Tibial nerve (tissue), 4 donors: ENCODE data around the gene CD63. TPM values are rescaled to one million over a fixed set of nuclear protein-coding genes. Genes with fewer than 3 reads are reported as not detected.

ENCODE experiments used
- DNase-seq, 2 donors: peaks; one replicate each; pipeline ENCODE4 v3.0.0-alpha.2; 2019; ENCODE audit warnings: low spot score in 2 of 2
- H3K27ac ChIP-seq, 4 donors: fragments of 200-600 bp; sonication (generic) in 3 of 4; one replicate each; pipeline ENCODE4 v1.5.1; 2017 to 2019; ENCODE audit warnings: mild to moderate bottlenecking in 1 of 4
- H3K27me3 ChIP-seq, 2 donors: fragments of 200-600 bp; sonication (generic) in 1 of 2; one replicate each; pipeline versions ENCODE4 v1.5.1 to v1.6.0; 2017 to 2019
- H3K36me3 ChIP-seq, 3 donors: fragments of 200-600 bp; sonication (generic); one replicate each; pipeline ENCODE4 v1.5.1; 2018 to 2019
- H3K4me1 ChIP-seq, 4 donors: fragments of 200-600 bp; sonication (generic) in 3 of 4; one replicate each; pipeline ENCODE4 v1.5.1; 2017 to 2019
- H3K4me3 ChIP-seq, 4 donors: fragments of 200-600 bp; sonication (generic) in 3 of 4; one replicate each; pipeline ENCODE4 v1.5.1; 2017 to 2019; ENCODE audit warnings: mild to moderate bottlenecking in 1 of 4, moderate library complexity in 1 of 4
- H3K9me3 ChIP-seq, 4 donors: fragments of 200-600 bp; sonication (generic) in 3 of 4; one replicate each; pipeline ENCODE4 v1.5.1; 2017 to 2019
- CTCF ChIP-seq, 5 experiments: fragments of 200-600 bp in 3 of 5; fragments of 450-650 bp in 2 of 5; sonication (generic) in 3 of 5; IDR thresholded peaks; one replicate each; pipeline ENCODE4 v1.5.1; 2016 to 2019; ENCODE audit warnings: antibody characterized with exemption in 5 of 5, mild to moderate bottlenecking in 3 of 5, moderate library complexity in 2 of 5
- EP300 ChIP-seq, 2 donors: sonication (generic); formaldehyde crosslinking; IDR thresholded peaks; one replicate each; pipeline ENCODE4 v1.6.1; 2017; ENCODE audit warnings: antibody characterized with exemption in 2 of 2, mild to moderate bottlenecking in 1 of 2
- POLR2A ChIP-seq, 2 donors: fragments of 450-650 bp; IDR thresholded peaks; one replicate each; pipeline ENCODE4 v1.6.1; 2017; ENCODE audit warnings: antibody characterized with exemption in 2 of 2, mild to moderate bottlenecking in 2 of 2, moderate library complexity in 2 of 2
- WGBS, 2 donors: methylation state at CpG; one replicate each; pipeline ENCODE4 v1.1.5; 2018; 5-methylcytosine and 5-hydroxymethylcytosine counted together
- total RNA-seq, 4 donors: library from RNA; depleted of rRNA; stranded (reverse); fragments of >200 nt; gene quantifications; one replicate each; pipeline ENCODE4 v1.1.0, GENCODE V29; 2016

The CD63 gene
- 100 to 1,000 TPM; 478 to 624 (median 544) TPM for total RNA-seq

- peak; percentile 90 to 93 for DNase-seq
- peaks cover 0 to 58% (median 39%) of the 10 kb centered on the region in 4 donors for H3K4me1 ChIP-seq
- H3K9me3 ChIP-seq, result no peaks in the 10 kb centered on the region
- whole genome bisulfite sequencing, 2 donors, result 0% methylated on average over 20 to 31 of the region's 61 CpGs
- H3K27ac ChIP-seq, result peak within 1 kb of the TSS; percentile 94 to 100 (median 98)
- peak in 2 of 5 experiments; percentile 20 to 22 for TF ChIP-seq CTCF (IDR thresholded peaks at IDR 0.05)
- TF ChIP-seq POLR2A (IDR thresholded peaks at IDR 0.05), result peak; percentile 89 to 90
- peak; percentile 65 to 91 for TF ChIP-seq EP300 (IDR thresholded peaks at IDR 0.05)
- peaks cover 0 to 30% (median 6%) of the 10 kb centered on the region in 3 donors for H3K36me3 ChIP-seq
- H3K4me3 ChIP-seq, result peak within 1 kb of the TSS; percentile 68 to 90 (median 78)
- no peaks in the 10 kb centered on the region for H3K27me3 ChIP-seq
These were observed at the start of gene CD63 for GRCh38 chr12:55728939-55729818. Gene CD63, minus strand, starts transcription at chr12:55729009. Its CDS starts 668 bp downstream, at chr12:55728341.

- Histone ChIP-seq H3K9me3 (no peaks in the 10 kb centered on the region), H3K27me3 (no peaks in the 10 kb centered on the region), H3K36me3 (peaks cover 0 to 71% (median 0%) of the 10 kb centered on the region in 3 donors), H3K27ac (no peak overlapping the region), H3K4me3 (no peak overlapping the region), H3K4me1 (peaks cover 0 to 12% (median 0%) of the 10 kb centered on the region in 4 donors)
- no peak for TF ChIP-seq POLR2A (IDR thresholded peaks at IDR 0.05)
- no peak for TF ChIP-seq EP300 (IDR thresholded peaks at IDR 0.05)
- TF ChIP-seq CTCF (IDR thresholded peaks at IDR 0.05), result no peak
- no peak for DNase-seq
- WGBS, 2 donors, result 56 to 57% methylated on average over 3 of the region's 3 CpGs
These were observed 49.0 kb upstream of the CD63 start for GRCh38 chr12:55777856-55778255.

GRCh38 chr12:55771736-55772135 is 42.9 kb upstream of the CD63 start:
- no peak for DNase-seq
- Histone ChIP-seq H3K4me3 (no peak overlapping the region), H3K27me3 (no peaks in the 10 kb centered on the region), H3K9me3 (no peaks in the 10 kb centered on the region), H3K4me1 (no peaks in the 10 kb centered on the region), H3K36me3 (peaks cover 0 to 56% (median 0%) of the 10 kb centered on the region in 3 donors), H3K27ac (no peak overlapping the region)
- TF ChIP-seq POLR2A (IDR thresholded peaks at IDR 0.05) (no peak), EP300 (IDR thresholded peaks at IDR 0.05) (no peak), CTCF (IDR thresholded peaks at IDR 0.05) (no peak)
- 65 to 66% methylated on average over 6 of the region's 6 CpGs for WGBS, 2 donors

GRCh38 chr12:55767156-55767555 is 38.3 kb upstream of the CD63 start:
- Histone ChIP-seq H3K27ac (no peak overlapping the region), H3K27me3 (no peaks in the 10 kb centered on the region), H3K9me3 (no peaks in the 10 kb centered on the region), H3K4me1 (no peaks in the 10 kb centered on the region), H3K36me3 (peaks cover 0 to 62% (median 0%) of the 10 kb centered on the region in 3 donors), H3K4me3 (no peak overlapping the region)
- DNase-seq, result no peak
- 91 to 99% methylated on average over 4 of the region's 4 CpGs for WGBS, 2 donors
- TF ChIP-seq POLR2A (IDR thresholded peaks at IDR 0.05), result no peak

- no peak overlapping the region for H3K4me3 ChIP-seq
- 56 to 59% methylated on average over 5 of the region's 5 CpGs for WGBS, 2 donors
- peaks cover 0 to 62% (median 0%) of the 10 kb centered on the region in 3 donors for H3K36me3 ChIP-seq
- no peaks in the 10 kb centered on the region for H3K4me1 ChIP-seq
- TF ChIP-seq CTCF (IDR thresholded peaks at IDR 0.05), result no peak
- no peak for TF ChIP-seq EP300 (IDR thresholded peaks at IDR 0.05)
- no peak for TF ChIP-seq POLR2A (IDR thresholded peaks at IDR 0.05)
- H3K27me3 ChIP-seq, result no peaks in the 10 kb centered on the region
- DNase-seq, result no peak
- no peak overlapping the region for H3K27ac ChIP-seq
- no peaks in the 10 kb centered on the region for H3K9me3 ChIP-seq
These were observed 37.0 kb upstream of the CD63 start for GRCh38 chr12:55765736-55766290.
